ENCODE data around the gene HTR4. TPM values are rescaled to one million over a fixed set of nuclear protein-coding genes. Genes with fewer than 3 reads are reported as not detected.

The HTR4 gene
- total and polyA plus RNA-seq, 4 experiments from 2014 or later, result not detected

DNA sequence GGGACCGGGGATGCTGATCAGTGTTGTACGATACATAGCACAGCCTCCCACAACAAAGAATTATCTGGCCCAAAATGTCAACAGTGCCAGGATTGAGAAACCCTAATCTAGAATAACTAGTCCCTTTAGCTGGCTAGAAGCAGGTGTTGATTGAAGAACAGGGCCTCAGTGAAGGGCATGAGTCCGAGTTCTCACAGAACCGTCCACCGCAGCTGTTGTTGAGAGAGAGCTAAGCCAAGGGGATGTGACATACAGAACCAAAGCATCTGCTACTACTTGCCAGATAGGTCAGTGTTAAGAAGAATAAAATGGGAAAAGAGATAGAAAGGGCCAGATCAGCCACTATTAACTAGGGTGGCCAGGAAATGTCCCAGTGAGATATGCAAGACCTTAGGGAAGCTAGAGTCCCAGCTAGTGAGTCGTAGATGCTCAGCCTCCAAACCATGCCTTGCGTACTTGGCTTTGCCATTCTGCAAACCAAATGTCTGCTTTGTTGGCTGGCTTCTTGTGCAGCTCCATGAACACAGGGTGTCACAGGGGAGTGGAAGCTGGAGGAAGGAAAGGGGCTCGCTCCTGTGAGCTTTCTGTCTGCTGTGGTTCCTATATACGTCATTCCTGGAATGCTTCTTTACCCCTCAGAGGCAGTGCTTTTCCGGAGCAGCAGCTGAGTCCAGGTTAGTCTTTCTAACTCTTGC lies 201.7 kb downstream of the HTR4 start:
- no peak for DNase-seq
- Mint-ChIP-seq H3K4me3 (no peak overlapping the region), H3K9me3 (no peaks in the 10 kb centered on the region), H3K27me3 (peaks cover 1 to 9% of the 10 kb centered on the region in 2 donors), H3K36me3 (no peaks in the 10 kb centered on the region), H3K27ac (no peak overlapping the region), H3K4me1 (peaks cover 0 to 1% (median under 1%) of the 10 kb centered on the region in 4 donors)
- POLR2A ChIA-PET (ENCODE audit: partially characterized antibody), result interaction anchor here (0.8 kb wide), 1 partner anchor 278 kb away, joined by 3 read pairs; no protein-coding TSS in a partner anchor
- H3K9me3 ChIP-seq (ENCODE audit: control insufficient read depth in 1 of 2, low read length in 2 of 2), result no peaks in the 10 kb centered on the region
- no peak overlapping the region for H3K4me3 ChIP-seq (ENCODE audit: low read length in 2 of 2)
- intact Hi-C loops (cut with micrococcal nuclease), result no loop called here
- H3K4me1 ChIP-seq (ENCODE audit: insufficient read depth, low read length), result no peaks in the 10 kb centered on the region
- H3K36me3 ChIP-seq (ENCODE audit: insufficient read depth, low read length), result no peaks in the 10 kb centered on the region
- H3K27ac ChIP-seq (ENCODE audit: low read depth, low read length), result no peak overlapping the region
- CTCF ChIA-PET (ENCODE audit: partially characterized antibody), result interaction anchor here (0.9 to 1.1 kb wide), 2 partner anchors 9 to 11 kb away, joined by 3 to 6 read pairs; no protein-coding TSS in a partner anchor
- no peaks in the 10 kb centered on the region for H3K27me3 ChIP-seq (ENCODE audit: insufficient read depth, low read length)

GRCh38 chr5:148446611-148447010 lies 207.7 kb downstream of the HTR4 start:
- Histone ChIP-seq H3K9me3 (ENCODE audit: control insufficient read depth in 1 of 2, low read length in 2 of 2) (no peaks in the 10 kb centered on the region), H3K4me1 (ENCODE audit: insufficient read depth, low read length) (no peaks in the 10 kb centered on the region), H3K27ac (ENCODE audit: low read depth, low read length) (no peak overlapping the region), H3K27me3 (ENCODE audit: insufficient read depth, low read length) (no peaks in the 10 kb centered on the region), H3K4me3 (ENCODE audit: low read length in 2 of 2) (no peak overlapping the region), H3K36me3 (ENCODE audit: insufficient read depth, low read length) (peaks cover 5% of the 10 kb centered on the region)
- DNase-seq, result no peak
- CTCF ChIA-PET (ENCODE audit: partially characterized antibody), result interaction anchor here (8.9 kb wide), 1 partner anchor 285 kb away, joined by 96 read pairs; no protein-coding TSS in a partner anchor
- intact Hi-C loops (cut with micrococcal nuclease), result no loop called here
- H3K4me3 Mint-ChIP-seq, result no peak overlapping the region
- H3K36me3 Mint-ChIP-seq, result peaks cover 7 to 12% of the 10 kb centered on the region in 2 donors
- H3K4me1 Mint-ChIP-seq, result peaks cover 0 to 1% (median 0%) of the 10 kb centered on the region in 4 donors
- H3K9me3 Mint-ChIP-seq, result no peaks in the 10 kb centered on the region
- H3K27ac Mint-ChIP-seq, result no peak overlapping the region
- H3K27me3 Mint-ChIP-seq, result no peaks in the 10 kb centered on the region
- POLR2A ChIA-PET (ENCODE audit: partially characterized antibody), result no interaction called here

- Mint-ChIP-seq H3K27ac (no peak overlapping the region), H3K9me3 (no peaks in the 10 kb centered on the region), H3K27me3 (no peaks in the 10 kb centered on the region), H3K4me1 (peaks cover 0 to 1% (median 0%) of the 10 kb centered on the region in 4 donors), H3K4me3 (no peak overlapping the region), H3K36me3 (peaks cover 14 to 21% of the 10 kb centered on the region in 2 donors)
- intact Hi-C loops (cut with micrococcal nuclease), result no loop called here
- Histone ChIP-seq H3K27me3 (ENCODE audit: insufficient read depth, low read length) (no peaks in the 10 kb centered on the region), H3K9me3 (ENCODE audit: control insufficient read depth in 1 of 2, low read length in 2 of 2) (no peaks in the 10 kb centered on the region), H3K4me3 (ENCODE audit: low read length in 2 of 2) (no peak overlapping the region), H3K27ac (ENCODE audit: low read depth, low read length) (no peak overlapping the region), H3K36me3 (ENCODE audit: insufficient read depth, low read length) (peaks cover 14% of the 10 kb centered on the region), H3K4me1 (ENCODE audit: insufficient read depth, low read length) (no peaks in the 10 kb centered on the region)
- ChIA-PET POLR2A (ENCODE audit: partially characterized antibody) (no interaction called here), CTCF (ENCODE audit: partially characterized antibody) (interaction anchor here (1.4 to 8.9 kb wide), 2 partner anchors 286 to 669 kb away, joined by 3 to 96 read pairs; no protein-coding TSS in a partner anchor)
- DNase-seq, result no peak
Measured at GRCh38 chr5:148445578-148445977, 208.7 kb downstream of the HTR4 start.

DNA sequence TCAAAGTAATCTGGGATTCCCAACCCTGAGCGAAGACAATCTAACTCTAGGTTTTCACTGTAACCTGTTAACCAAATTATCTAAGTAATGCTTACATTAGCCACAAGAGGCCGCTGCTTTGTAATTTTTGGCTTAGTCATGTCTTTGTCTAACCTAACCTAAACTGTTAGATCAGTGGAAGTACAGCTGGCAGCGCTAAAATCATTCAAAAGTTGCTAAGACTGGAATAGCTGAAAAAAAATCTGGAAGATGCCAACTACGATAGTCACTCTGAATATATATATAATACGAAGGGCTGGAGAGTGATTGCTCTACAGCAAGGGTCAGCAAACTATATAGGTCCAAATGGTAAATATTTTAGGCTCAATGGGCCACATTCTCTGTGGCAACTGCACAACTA lies 210.3 kb downstream of the HTR4 start:
- DNase-seq, result peak; percentile 42 to 48 (median 43)
- Mint-ChIP-seq H3K27me3 (no peaks in the 10 kb centered on the region), H3K4me3 (no peak overlapping the region), H3K9me3 (no peaks in the 10 kb centered on the region), H3K27ac (no peak overlapping the region), H3K4me1 (peaks cover 0 to 1% (median 0%) of the 10 kb centered on the region in 4 donors), H3K36me3 (peaks cover 30 to 36% of the 10 kb centered on the region in 2 donors)
- H3K9me3 ChIP-seq (ENCODE audit: control insufficient read depth in 1 of 2, low read length in 2 of 2), result no peaks in the 10 kb centered on the region
- POLR2A ChIA-PET (ENCODE audit: partially characterized antibody), result no interaction called here
- H3K4me3 ChIP-seq (ENCODE audit: low read length in 2 of 2), result no peak overlapping the region
- intact Hi-C loops (cut with micrococcal nuclease), result loop anchor here (1.0 kb wide), 3 partner anchors 39 to 670 kb away; no protein-coding TSS in a partner anchor
- peaks cover 29% of the 10 kb centered on the region for H3K36me3 ChIP-seq (ENCODE audit: insufficient read depth, low read length)
- no peaks in the 10 kb centered on the region for H3K4me1 ChIP-seq (ENCODE audit: insufficient read depth, low read length)
- H3K27me3 ChIP-seq (ENCODE audit: insufficient read depth, low read length), result no peaks in the 10 kb centered on the region
- CTCF ChIA-PET (ENCODE audit: partially characterized antibody), result interaction anchor here (1.1 to 8.9 kb wide), 15 partner anchors 9 to 592 kb away, joined by 3 to 96 read pairs (median 6); no protein-coding TSS in a partner anchor
- no peak overlapping the region for H3K27ac ChIP-seq (ENCODE audit: low read depth, low read length)

DNA sequence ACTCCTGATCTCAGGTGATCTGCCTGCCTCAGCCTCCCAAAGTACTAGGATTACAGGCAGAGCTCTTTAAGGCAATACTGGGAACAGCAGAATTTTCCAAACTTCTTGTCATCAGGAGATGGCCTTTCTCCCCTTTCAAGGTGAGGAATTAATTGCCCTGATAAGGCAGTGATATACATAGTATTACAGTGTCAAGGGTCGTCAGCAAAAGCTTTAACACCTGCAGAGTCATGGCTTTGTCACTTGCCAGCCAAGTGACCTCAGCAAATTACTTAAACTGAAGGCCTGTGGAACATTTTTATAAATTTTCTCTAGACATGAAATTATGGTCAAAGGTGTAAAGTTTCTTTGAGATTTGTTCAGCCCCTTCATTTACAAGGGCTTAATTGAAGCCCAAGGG lies 211.1 kb downstream of the HTR4 start:
- Mint-ChIP-seq H3K36me3 (peaks cover 33 to 44% of the 10 kb centered on the region in 2 donors), H3K4me3 (no peak overlapping the region), H3K27me3 (no peaks in the 10 kb centered on the region), H3K4me1 (peaks cover 0 to 1% (median 0%) of the 10 kb centered on the region in 4 donors), H3K27ac (no peak overlapping the region), H3K9me3 (no peaks in the 10 kb centered on the region)
- Histone ChIP-seq H3K36me3 (ENCODE audit: insufficient read depth, low read length) (peaks cover 37% of the 10 kb centered on the region), H3K27me3 (ENCODE audit: insufficient read depth, low read length) (no peaks in the 10 kb centered on the region), H3K4me3 (ENCODE audit: low read length in 2 of 2) (no peak overlapping the region), H3K4me1 (ENCODE audit: insufficient read depth, low read length) (no peaks in the 10 kb centered on the region), H3K9me3 (ENCODE audit: control insufficient read depth in 1 of 2, low read length in 2 of 2) (no peaks in the 10 kb centered on the region), H3K27ac (ENCODE audit: low read depth, low read length) (no peak overlapping the region)
- ChIA-PET CTCF (ENCODE audit: partially characterized antibody) (interaction anchor here (0.8 to 8.9 kb wide), 16 partner anchors 10 to 672 kb away, joined by 3 to 96 read pairs (median 6); no protein-coding TSS in a partner anchor), POLR2A (ENCODE audit: partially characterized antibody) (no interaction called here)
- intact Hi-C loops (cut with micrococcal nuclease), result no loop called here
- DNase-seq, result no peak

DNA sequence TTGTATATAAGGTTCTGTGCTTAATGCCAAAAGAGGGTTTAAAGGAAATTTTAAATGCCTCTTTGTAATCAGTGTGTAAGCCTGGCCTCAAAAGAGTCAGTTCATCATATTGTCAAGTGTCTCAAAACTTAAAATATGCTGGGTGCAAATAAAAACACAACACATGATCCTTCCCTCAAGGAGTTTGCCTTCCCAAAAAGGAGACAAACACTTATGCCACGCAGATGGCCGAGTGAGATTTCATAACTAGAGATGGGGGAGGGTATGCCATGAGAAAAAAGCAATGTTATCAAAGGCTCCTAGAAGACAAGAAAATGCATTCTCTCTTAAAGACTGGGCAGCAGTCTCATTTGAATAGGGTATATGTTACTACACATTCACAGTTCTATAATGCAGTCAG lies 215.4 kb downstream of the HTR4 start:
- H3K36me3 Mint-ChIP-seq, result peaks cover 47 to 67% of the 10 kb centered on the region in 2 donors
- no peak for DNase-seq
- H3K4me1 Mint-ChIP-seq, result peaks cover 0 to under 1% (median 0%) of the 10 kb centered on the region in 4 donors

DNA sequence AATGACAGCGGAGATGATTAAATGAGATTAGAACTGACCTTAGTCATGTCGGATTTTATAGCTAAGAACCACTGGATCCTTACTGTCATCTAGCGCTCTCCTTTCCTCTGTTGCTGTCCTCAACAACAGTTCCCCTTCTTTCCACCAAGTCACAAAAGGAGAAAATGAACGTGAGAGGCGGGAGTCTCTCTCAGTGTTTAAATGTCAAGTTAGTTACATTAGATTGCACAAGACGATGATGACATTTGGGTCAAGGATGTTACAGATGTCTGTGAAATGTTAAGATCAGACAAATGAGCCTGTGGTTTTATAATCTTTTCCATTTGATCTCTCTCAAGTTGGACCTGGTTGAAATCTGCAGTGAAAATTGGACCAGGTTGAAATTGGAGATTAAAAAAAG lies 217.1 kb downstream of the HTR4 start:
- peaks cover 54 to 76% of the 10 kb centered on the region in 2 donors for H3K36me3 Mint-ChIP-seq

More for the DNA sequence above, 215.4 kb downstream of the HTR4 start:
- POLR2A ChIA-PET (ENCODE audit: partially characterized antibody), result no interaction called here
- H3K27ac ChIP-seq (ENCODE audit: low read depth, low read length), result no peak overlapping the region
- H3K27me3 ChIP-seq (ENCODE audit: insufficient read depth, low read length), result no peaks in the 10 kb centered on the region
- H3K27ac Mint-ChIP-seq, result peak overlapping the region in 3 of 7 donors; percentile 23 to 47 (median 37)
- H3K4me3 ChIP-seq (ENCODE audit: low read length in 2 of 2), result no peak overlapping the region
- no peaks in the 10 kb centered on the region for H3K9me3 Mint-ChIP-seq
- H3K9me3 ChIP-seq (ENCODE audit: control insufficient read depth in 1 of 2, low read length in 2 of 2), result no peaks in the 10 kb centered on the region
- H3K4me3 Mint-ChIP-seq, result no peak overlapping the region
- CTCF ChIA-PET (ENCODE audit: partially characterized antibody), result interaction anchor here (1.6 to 8.9 kb wide), 2 partner anchors 65 to 292 kb away, joined by 4 to 96 read pairs; no protein-coding TSS in a partner anchor
- no peaks in the 10 kb centered on the region for H3K27me3 Mint-ChIP-seq
- peaks cover 60% of the 10 kb centered on the region for H3K36me3 ChIP-seq (ENCODE audit: insufficient read depth, low read length)
- no peaks in the 10 kb centered on the region for H3K4me1 ChIP-seq (ENCODE audit: insufficient read depth, low read length)
- intact Hi-C loops (cut with micrococcal nuclease), result no loop called here

More for the DNA sequence above, 217.1 kb downstream of the HTR4 start:
- Mint-ChIP-seq H3K9me3 (no peaks in the 10 kb centered on the region), H3K4me1 (no peaks in the 10 kb centered on the region), H3K27ac (peak overlapping the region in 3 of 7 donors; percentile 1 to 12 (median 11)), H3K27me3 (no peaks in the 10 kb centered on the region), H3K4me3 (no peak overlapping the region)
- DNase-seq, result no peak
- Histone ChIP-seq H3K9me3 (ENCODE audit: control insufficient read depth in 1 of 2, low read length in 2 of 2) (no peaks in the 10 kb centered on the region), H3K4me3 (ENCODE audit: low read length in 2 of 2) (no peak overlapping the region), H3K36me3 (ENCODE audit: insufficient read depth, low read length) (peaks cover 70% of the 10 kb centered on the region), H3K27me3 (ENCODE audit: insufficient read depth, low read length) (no peaks in the 10 kb centered on the region), H3K4me1 (ENCODE audit: insufficient read depth, low read length) (no peaks in the 10 kb centered on the region), H3K27ac (ENCODE audit: low read depth, low read length) (no peak overlapping the region)
- ChIA-PET POLR2A (ENCODE audit: partially characterized antibody) (no interaction called here), CTCF (ENCODE audit: partially characterized antibody) (no interaction called here)
- intact Hi-C loops (cut with micrococcal nuclease), result no loop called here

All from CD4-positive, alpha-beta memory T cell (primary cell).